Endothelial cell of umbilical vein (primary cell): ENCODE results near the gene STRIP2. TPM values are rescaled to one million over a fixed set of nuclear protein-coding genes. Genes with fewer than 3 reads are reported as not detected.

Experiments used
- BruUV-seq: library from RNA; stranded (reverse); fragments of 400-500 nt; replicated peaks from 2 replicates; lab custom pipeline; 2021; lab: Mats Ljungman, UMichigan
- CTCF ChIA-PET: fragments of 300-600, 350-600 bp; sonication (Branson Sonifier 250); formaldehyde crosslinking; loops from one replicate; lab custom pipeline; 2021; ENCODE audit warnings: antibody characterized with exemption, inconsistent platforms; lab: Charles Lee
- POLR2A ChIA-PET: fragments of 300-600, 350-600 bp; sonication (Branson Sonifier 250); formaldehyde crosslinking; loops from one replicate; lab custom pipeline; 2021; ENCODE audit warnings: antibody characterized with exemption, inconsistent platforms; lab: Charles Lee
- DNase-seq: peaks from one replicate; pipeline ENCODE4 v3.0.0-alpha.2; 2011; ENCODE audit warnings: low read depth, low spot score
- FAIRE-seq: peaks from 2 replicates; lab custom pipeline; 2011; peaks lifted over from hg19 to GRCh38; lab: Jason Lieb, UNC
- H2AFZ ChIP-seq: 2 replicates; pipeline ENCODE4 v1.6.0; 2012; ENCODE audit warnings: low read depth, low read length, control low read depth, inconsistent platforms
- H3K27ac ChIP-seq: 2 replicates; pipeline ENCODE4 v1.5.1; 2011; ENCODE audit warnings: low read depth, mild to moderate bottlenecking, control low read depth, low read length, moderate library complexity; ENCODE audit not compliant: insufficient read depth
- H3K27me3 ChIP-seq, 2 experiments: 2 replicates each; pipeline versions ENCODE4 v1.6.0 to v1.6.1; 2011; ENCODE audit warnings: low read length in 2 of 2, mixed read lengths in 1 of 2; ENCODE audit not compliant: control insufficient read depth in 2 of 2, insufficient read depth in 2 of 2
- H3K36me3 ChIP-seq, 2 experiments: 2 replicates in 1 of 2; 3 replicates in 1 of 2; pipeline ENCODE4 v1.5.1; 2011; ENCODE audit warnings: low read length in 2 of 2, mild to moderate bottlenecking in 1 of 2, moderate library complexity in 1 of 2; ENCODE audit not compliant: control insufficient read depth in 2 of 2, insufficient read depth in 2 of 2; ENCODE audit errors: extremely low read depth in 1 of 2
- H3K4me1 ChIP-seq: 3 replicates; pipeline ENCODE4 v1.5.1; 2011; ENCODE audit warnings: mild to moderate bottlenecking, low read length; ENCODE audit not compliant: control insufficient read depth, insufficient read depth; ENCODE audit errors: extremely low read depth
- H3K4me2 ChIP-seq: 2 replicates; pipeline ENCODE4 v1.6.1; 2011; ENCODE audit warnings: low read length, control low read depth, mixed read lengths; ENCODE audit not compliant: insufficient read depth
- H3K4me3 ChIP-seq, 3 experiments: fragments of 200-600 bp in 1 of 3; sonication (generic), shearing (Covaris generic) in 1 of 3; replicated peaks in 1 of 3; 2 replicates each; pipeline ENCODE4 v1.5.1; 2011 to 2016; ENCODE audit warnings: control low read depth in 3 of 3, low read length in 3 of 3, mild to moderate bottlenecking in 2 of 3, inconsistent platforms in 1 of 3, low read depth in 1 of 3, moderate library complexity in 1 of 3; ENCODE audit not compliant: insufficient read depth in 1 of 3
- H3K79me2 ChIP-seq: 2 replicates; pipeline ENCODE4 v1.6.0; 2012; ENCODE audit warnings: low read length, inconsistent platforms; ENCODE audit not compliant: control insufficient read depth, insufficient read depth
- H3K9ac ChIP-seq: replicated peaks from 2 replicates; pipeline ENCODE3; 2011; ENCODE audit warnings: low read length, control low read depth; ENCODE audit not compliant: insufficient read depth; ENCODE audit errors: extremely low read depth
- H3K9me1 ChIP-seq: replicated peaks from 3 replicates; pipeline ENCODE4 v1.6.0; 2011; ENCODE audit warnings: mild to moderate bottlenecking, low read length; ENCODE audit not compliant: control insufficient read depth, insufficient read depth; ENCODE audit errors: extremely low read depth
- H3K9me3 ChIP-seq: replicated peaks from 2 replicates; pipeline ENCODE4 v1.5.1; 2012; ENCODE audit warnings: low read length, inconsistent platforms; ENCODE audit not compliant: control insufficient read depth, insufficient read depth
- H4K20me1 ChIP-seq: replicated peaks from 2 replicates; pipeline ENCODE3; 2011; ENCODE audit warnings: mild to moderate bottlenecking, low read length; ENCODE audit not compliant: control insufficient read depth, insufficient read depth; ENCODE audit errors: extremely low read depth
- CTCF ChIP-seq, 2 donors: IDR thresholded peaks; 1 replicate in 1 of 2; 2 replicates in 1 of 2; pipeline ENCODE4 v1.5.1; 2011; ENCODE audit warnings: low read length in 2 of 2, mild to moderate bottlenecking in 2 of 2, moderate library complexity in 2 of 2, control low read depth in 1 of 2, inconsistent platforms in 1 of 2, low read depth in 1 of 2; ENCODE audit not compliant: insufficient read depth in 1 of 2; ENCODE audit errors: extremely low read depth in 1 of 2
- EZH2 ChIP-seq: IDR thresholded peaks from 2 replicates; pipeline ENCODE4 v1.6.1; 2012; ENCODE audit warnings: borderline replicate concordance, low read depth, mild to moderate bottlenecking, moderate library complexity, low read length, inconsistent platforms; ENCODE audit not compliant: severe bottlenecking
- FOS ChIP-seq: IDR thresholded peaks from 2 replicates; pipeline ENCODE4 v1.6.1; 2011; ENCODE audit warnings: mild to moderate bottlenecking, low read length, moderate library complexity, borderline replicate concordance; ENCODE audit not compliant: insufficient read depth
- GATA2 ChIP-seq: IDR thresholded peaks from 2 replicates; pipeline ENCODE4 v1.7.0; 2011; ENCODE audit warnings: low read depth, mild to moderate bottlenecking, moderate library complexity, mixed read lengths, low read length; ENCODE audit not compliant: insufficient read length, insufficient read depth
- JUN ChIP-seq: IDR thresholded peaks from 2 replicates; pipeline ENCODE4 v1.6.1; 2011; ENCODE audit warnings: borderline replicate concordance, low read depth; ENCODE audit not compliant: insufficient read length, insufficient read depth
- MAX ChIP-seq: IDR thresholded peaks from 2 replicates; pipeline ENCODE4 v1.6.1; 2011; ENCODE audit not compliant: insufficient read depth, insufficient read length
- MYC ChIP-seq: IDR thresholded peaks from one replicate; pipeline ENCODE4 v1.6.1; 2011; ENCODE audit warnings: mild to moderate bottlenecking, low read depth, low read length
- POLR2A ChIP-seq: IDR thresholded peaks from 2 replicates; pipeline ENCODE4 v1.6.1; 2012; ENCODE audit warnings: low read depth, mild to moderate bottlenecking, control low read depth, low read length
- POLR2AphosphoS5 ChIP-seq: IDR thresholded peaks from 2 replicates; pipeline ENCODE4 v1.6.1; 2012; ENCODE audit warnings: low read depth, mild to moderate bottlenecking, control low read depth, low read length, moderate library complexity; ENCODE audit not compliant: insufficient read depth
- dilution Hi-C: fragments of 300-500 bp; cut with MboI; formaldehyde crosslinking; loops from one replicate; pipeline ENCODE4 v1.15.0; 2019; ENCODE audit warnings: low sequenced_read_pairs; ENCODE audit not compliant: extremely low pct_ligation_motif_present
- intact Hi-C: fragments of 100-400 bp; cut with micrococcal nuclease; formaldehyde crosslinking; loops from one replicate; pipeline ENCODE4 v1.10.0; 2022
- polyA plus RNA-seq, 4 experiments: library from polyadenylated mRNA; depleted of rRNA in 3 of 4; stranded (reverse) in 3 of 4; unstranded in 1 of 4; fragments of >200 nt; gene quantifications; 2 replicates each; pipeline versions ENCODE4 v1.2.1 to v1.2.3, GENCODE V29; 2011 to 2012; ENCODE audit warnings: missing spikeins in 1 of 4
- total RNA-seq: library from RNA; stranded (reverse); gene quantifications from 2 replicates; pipeline ENCODE4 v1.2.3, GENCODE V29; 2021

Gene STRIP2
- total and polyA plus RNA-seq, 2 donors (not counting 3 experiments of a cell fraction or from before 2014, with no cell fraction given), result 3.4 to 10.0 TPM

- Histone ChIP-seq H3K4me3 (no peak overlapping the region), H3K36me3 (no peaks in the 10 kb centered on the region), H3K27me3 (peaks cover 2 to 3% of the 10 kb centered on the region in 2 experiments), H3K4me2 (no peak overlapping the region), H3K9me3 (no peaks in the 10 kb centered on the region), H3K4me1 (no peaks in the 10 kb centered on the region), H3K9me1 (no peaks in the 10 kb centered on the region), H3K79me2 (no peaks in the 10 kb centered on the region), H3K9ac (no peak overlapping the region), H4K20me1 (no peaks in the 10 kb centered on the region), H3K27ac (no peak overlapping the region), H2AFZ (no peak overlapping the region)
- FAIRE-seq (no peak), DNase-seq (no peak)
- intact Hi-C loops, result no loop called here
- POLR2A ChIA-PET, result no interaction called here
- no TSS peak for BruUV-seq
- dilution Hi-C loops, result no loop called here
- CTCF ChIA-PET, result no interaction called here
- TF ChIP-seq JUN (no peak), POLR2A (no peak), MYC (no peak), GATA2 (no peak), FOS (no peak), EZH2 (no peak), MAX (no peak), CTCF (IDR thresholded peaks at IDR 0.05; ENCODE audit: extremely low read depth in 1 of 2, insufficient read depth in 1 of 2, low read depth in 1 of 2, low read length in 2 of 2) (no peak), POLR2AphosphoS5 (no peak)
Measured at GRCh38 chr7:129519464-129519863, 85.2 kb downstream of the STRIP2 start.
